OCI-LY7 (cell line): Measurements from ENCODE around the gene ZHX3. TPM values are rescaled to one million over a fixed set of nuclear protein-coding genes. Genes with fewer than 3 reads are reported as not detected.

ENCODE experiments used
- BruUV-seq: library from RNA; stranded (reverse); fragments of 400-500 nt; replicated peaks from 2 replicates; lab custom pipeline; 2021; lab: Mats Ljungman, UMichigan
- CTCF ChIA-PET: fragments of 300-600 bp; sonication (Branson Sonifier 250); formaldehyde crosslinking; loops from one replicate; lab custom pipeline; 2022; ENCODE audit warnings: antibody characterized with exemption; ENCODE audit not compliant: unreplicated experiment; lab: Charles Lee
- POLR2A ChIA-PET: fragments of 300-600 bp; sonication (Branson Sonifier 250); formaldehyde crosslinking; loops from one replicate; lab custom pipeline; 2022; ENCODE audit warnings: antibody characterized with exemption; lab: Charles Lee
- DNase-seq: peaks from one replicate; pipeline ENCODE4 v3.0.0-alpha.2; 2015; ENCODE audit warnings: low spot score
- H2AFZ ChIP-seq: fragments of 200-600 bp; sonication (generic), shearing (Covaris generic); 2 replicates; pipeline ENCODE4 v1.6.1; 2014; ENCODE audit warnings: mild to moderate bottlenecking, antibody characterized with exemption, low read length, moderate library complexity
- H3K27ac ChIP-seq: fragments of 200-600 bp; sonication (generic); 2 replicates; pipeline ENCODE4 v1.5.1; 2014; ENCODE audit warnings: mixed run types, low read depth, mild to moderate bottlenecking, moderate library complexity, low read length, inconsistent platforms; ENCODE audit not compliant: poor library complexity, severe bottlenecking
- H3K36me3 ChIP-seq: fragments of 200-600 bp; sonication (generic); 2 replicates; pipeline ENCODE4 v1.6.1; 2014; ENCODE audit warnings: mild to moderate bottlenecking, antibody characterized with exemption, low read length, moderate library complexity, mixed read lengths; ENCODE audit not compliant: insufficient read depth
- H3K4me1 ChIP-seq: fragments of 200-600 bp; sonication (generic); 2 replicates; pipeline ENCODE4 v1.5.1; 2014; ENCODE audit warnings: mild to moderate bottlenecking, low read length; ENCODE audit not compliant: insufficient read depth, poor library complexity, severe bottlenecking
- H3K4me2 ChIP-seq: fragments of 200-600 bp; sonication (generic); 2 replicates; pipeline ENCODE4 v1.6.1; 2014; ENCODE audit warnings: mild to moderate bottlenecking, low read length
- H3K4me3 ChIP-seq: fragments of 200-600 bp; sonication (generic); 2 replicates; pipeline ENCODE4 v1.5.1; 2014; ENCODE audit warnings: mild to moderate bottlenecking, low read depth, low read length; ENCODE audit not compliant: poor library complexity, severe bottlenecking
- H3K79me2 ChIP-seq: fragments of 200-600 bp; sonication (generic); 2 replicates; pipeline ENCODE4 v1.6.1; 2016; ENCODE audit warnings: low read depth, mild to moderate bottlenecking, low read length, moderate library complexity, mixed read lengths; ENCODE audit not compliant: insufficient read depth
- H3K9me2 ChIP-seq: fragments of 200-600 bp; sonication (generic); 2 replicates; pipeline ENCODE4 v1.6.1; 2016; ENCODE audit warnings: mild to moderate bottlenecking, low read length, mixed read lengths; ENCODE audit not compliant: insufficient read depth
- H3K9me3 ChIP-seq: fragments of 200-600 bp; sonication (generic); 2 replicates; pipeline ENCODE4 v1.6.1; 2014; ENCODE audit warnings: mild to moderate bottlenecking, mixed run types, low read length, mixed read lengths
- H4K20me1 ChIP-seq: fragments of 200-600 bp; sonication (generic); 2 replicates; pipeline ENCODE4 v1.6.1; 2014; ENCODE audit warnings: mild to moderate bottlenecking, antibody characterized with exemption, low read length, moderate library complexity, mixed read lengths; ENCODE audit not compliant: insufficient read depth
- CTCF ChIP-seq: fragments of 200-600 bp; sonication (generic); conservative IDR thresholded peaks from 2 replicates; pipeline ENCODE4 v1.5.1; 2014; ENCODE audit warnings: mild to moderate bottlenecking, antibody characterized with exemption, low read length, moderate library complexity, mixed read lengths
- EZH2phosphoT487 ChIP-seq: fragments of 200-600 bp; sonication (generic); IDR thresholded peaks from 2 replicates; pipeline ENCODE4 v1.6.1; 2018; ENCODE audit warnings: low read depth, borderline replicate concordance, mild to moderate bottlenecking, mixed run types, antibody characterized with exemption, low read length, moderate library complexity, mixed read lengths
- intact Hi-C: fragments of 100-400 bp; cut with micrococcal nuclease; formaldehyde crosslinking; loops from one replicate; pipeline ENCODE4 v1.10.0; 2022; ENCODE audit not compliant: unreplicated experiment
- total RNA-seq, 2 experiments: library from RNA; depleted of rRNA in 1 of 2; stranded (reverse); fragments of >200 nt in 1 of 2; shearing (Covaris generic) in 1 of 2; gene quantifications; 2 replicates each; pipeline ENCODE4 v1.2.3, GENCODE V29; 2014 to 2022

ZHX3 gene
- total RNA-seq, 2 experiments from 2014 or later, result 5.8 to 16.9 TPM

GRCh38 chr20:41169162-41169690 is 148.3 kb downstream of the ZHX3 start:
- BruUV-seq, result no TSS peak
- no peak overlapping the region for H3K4me2 ChIP-seq
- no peak overlapping the region for H3K4me3 ChIP-seq
- H3K36me3 ChIP-seq, result peaks cover 92% of the 10 kb centered on the region
- ChIA-PET POLR2A (no interaction called here), CTCF (no interaction called here)
- intact Hi-C loops, result no loop called here
- no peaks in the 10 kb centered on the region for H3K9me3 ChIP-seq
- H3K4me1 ChIP-seq, result no peaks in the 10 kb centered on the region
- H3K27ac ChIP-seq, result no peak overlapping the region
- H4K20me1 ChIP-seq, result no peaks in the 10 kb centered on the region
- no peaks in the 10 kb centered on the region for H3K9me2 ChIP-seq
- DNase-seq, result no peak
- TF ChIP-seq CTCF, result no peak
- H3K79me2 ChIP-seq, result no peaks in the 10 kb centered on the region
- H2AFZ ChIP-seq, result no peak overlapping the region

- Histone ChIP-seq H3K36me3 (peaks cover 92% of the 10 kb centered on the region), H3K4me3 (no peak overlapping the region), H3K4me2 (no peak overlapping the region), H3K79me2 (no peaks in the 10 kb centered on the region), H2AFZ (no peak overlapping the region), H3K9me2 (no peaks in the 10 kb centered on the region), H3K9me3 (no peaks in the 10 kb centered on the region), H3K27ac (no peak overlapping the region), H3K4me1 (no peaks in the 10 kb centered on the region), H4K20me1 (no peaks in the 10 kb centered on the region)
- ChIA-PET CTCF (no interaction called here), POLR2A (no interaction called here)
- no TSS peak for BruUV-seq
- TF ChIP-seq CTCF (no peak), EZH2phosphoT487 (no peak)
- intact Hi-C loops, result no loop called here
- DNase-seq, result no peak
Observed at GRCh38 chr20:41168281-41169161, 149.0 kb downstream of the ZHX3 start.
